ENCODE results near the gene RBBP8.

RBBP8 gene

GRCh38 chr18:22928339-22928738, 4.8 kb upstream of the RBBP8 start:
- no peak for TF ChIP-seq CTCF (IDR thresholded peaks at IDR 0.05; ENCODE audit: control insufficient read depth, extremely low read depth, insufficient read depth)
- no peak overlapping the region for H3K4me3 ChIP-seq (ENCODE audit: low read depth, low read length)
- DNase-seq (ENCODE audit: low read depth): no peak

DNA sequence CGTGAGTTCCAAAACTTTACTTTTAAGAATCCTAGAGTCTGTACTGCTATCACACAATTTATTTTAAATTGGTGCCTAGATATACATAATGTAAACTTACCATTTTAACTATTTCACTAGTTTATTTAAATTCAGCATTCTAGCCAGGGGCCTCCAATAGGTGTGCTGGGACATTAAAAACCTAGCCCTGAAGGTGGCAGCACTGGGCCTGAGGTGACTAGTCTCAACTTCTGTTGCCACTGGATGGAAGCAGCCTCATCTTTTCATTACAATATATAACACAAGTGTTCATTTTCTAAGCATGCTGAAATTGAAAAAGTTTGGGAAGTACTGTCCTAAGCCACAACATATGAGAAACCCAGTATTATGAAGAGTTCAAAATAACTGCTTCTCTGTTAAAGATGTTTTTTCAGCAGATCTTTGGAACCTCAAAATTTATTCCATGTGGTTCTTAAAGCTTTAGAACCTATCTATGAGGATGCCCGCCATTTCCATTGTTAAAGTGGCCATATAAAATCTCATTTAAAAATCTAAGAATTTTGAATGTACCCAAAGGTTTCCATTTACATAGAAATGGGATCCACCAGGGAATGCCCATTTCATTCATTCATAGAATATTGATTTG, 2.9 kb upstream of the RBBP8 start:
- H3K4me3 ChIP-seq (ENCODE audit: low read depth, low read length): no peak overlapping the region
- no peak for DNase-seq (ENCODE audit: low read depth)
- TF ChIP-seq CTCF (IDR thresholded peaks at IDR 0.05; ENCODE audit: control insufficient read depth, extremely low read depth, insufficient read depth): peak; percentile 83

DNA sequence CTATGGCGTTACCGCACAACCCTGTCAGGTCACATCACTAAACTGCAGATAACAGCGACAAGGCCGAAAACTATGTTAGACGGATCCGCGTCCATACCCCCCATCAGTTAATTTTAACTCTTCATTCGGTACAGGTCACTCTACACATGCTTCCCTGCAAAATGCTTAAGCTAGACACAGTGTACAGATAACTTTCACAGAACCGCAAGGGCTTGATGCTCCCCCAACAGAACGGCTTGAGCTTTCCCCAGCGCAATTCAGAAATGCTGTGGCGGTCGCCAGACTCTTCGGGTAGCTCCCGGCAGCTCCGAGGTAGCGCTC, 283 bp upstream of the RBBP8 start:
- TF ChIP-seq CTCF (IDR thresholded peaks at IDR 0.05; ENCODE audit: control insufficient read depth, extremely low read depth, insufficient read depth): no peak
- peak overlapping the region; percentile 92 for H3K4me3 ChIP-seq (ENCODE audit: low read depth, low read length)
- DNase-seq (ENCODE audit: low read depth): no peak

DNA sequence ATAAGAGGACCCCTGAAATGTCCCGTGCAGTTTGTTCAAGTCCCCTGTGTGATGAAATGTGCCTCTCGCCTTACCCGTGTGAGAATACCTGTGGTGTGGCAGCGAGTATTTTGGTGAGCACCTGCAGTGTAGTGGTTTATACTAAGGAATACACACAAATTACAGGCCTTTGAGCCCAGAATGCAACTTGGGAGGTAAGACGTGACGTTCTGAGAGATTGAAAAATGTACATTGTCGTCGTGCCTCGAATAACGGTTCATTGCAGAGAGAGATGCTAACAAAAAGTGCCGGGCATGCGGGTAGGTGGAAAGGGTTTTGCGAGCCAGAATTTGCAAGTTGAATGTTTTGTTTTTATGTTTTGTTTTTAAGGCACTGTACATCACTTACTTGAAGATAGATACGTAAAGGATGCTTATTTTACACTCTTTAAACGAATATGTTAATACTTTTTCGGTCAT, 867 bp downstream of the RBBP8 start:
- no peak for TF ChIP-seq CTCF (IDR thresholded peaks at IDR 0.05; ENCODE audit: control insufficient read depth, extremely low read depth, insufficient read depth)
- H3K4me3 ChIP-seq (ENCODE audit: low read depth, low read length): peak overlapping the region; percentile 92
- DNase-seq (ENCODE audit: low read depth): no peak

DNA sequence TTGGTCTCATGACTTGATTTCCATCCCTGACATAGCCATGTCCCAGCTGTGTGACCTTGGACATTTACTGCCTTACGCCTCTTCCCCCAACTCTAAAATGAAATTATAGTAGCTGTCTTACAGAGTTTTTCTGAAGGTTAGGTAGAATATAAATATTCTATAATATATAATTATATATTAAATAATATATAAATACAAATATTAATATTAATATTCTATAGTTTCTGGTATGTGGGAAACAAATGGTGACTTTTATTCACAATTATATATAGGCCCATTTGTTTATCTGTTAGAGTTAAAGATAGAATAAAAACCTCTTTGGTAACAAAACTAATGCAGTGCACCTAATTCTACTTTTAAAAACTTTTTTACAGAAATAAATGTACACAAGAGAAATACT, 1.7 kb downstream of the RBBP8 start:
- no peak for TF ChIP-seq CTCF (IDR thresholded peaks at IDR 0.05; ENCODE audit: control insufficient read depth, extremely low read depth, insufficient read depth)
- H3K4me3 ChIP-seq (ENCODE audit: low read depth, low read length): peak overlapping the region; percentile 92
- DNase-seq (ENCODE audit: low read depth): no peak

DNA sequence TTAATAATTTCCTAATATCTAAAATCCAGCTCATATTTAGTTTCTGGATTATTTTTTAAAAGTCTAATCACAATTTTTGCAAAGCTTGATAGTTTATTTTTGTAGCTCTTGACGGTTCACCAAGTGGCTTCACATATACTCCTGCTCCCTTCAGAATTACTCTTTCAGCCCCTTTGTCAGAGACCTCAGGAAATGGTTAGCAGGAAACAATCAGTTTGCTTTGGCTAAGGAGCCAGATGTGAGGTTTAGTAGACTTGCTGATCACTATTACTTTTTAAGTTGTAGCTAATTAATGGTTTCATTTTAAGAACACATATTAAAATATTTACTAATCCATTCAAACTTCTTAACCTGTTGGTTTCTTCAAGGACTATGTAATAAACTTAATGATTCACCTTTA, 2.3 kb downstream of the RBBP8 start:
- DNase-seq (ENCODE audit: low read depth): no peak
- no peak overlapping the region for H3K4me3 ChIP-seq (ENCODE audit: low read depth, low read length)
- no peak for TF ChIP-seq CTCF (IDR thresholded peaks at IDR 0.05; ENCODE audit: control insufficient read depth, extremely low read depth, insufficient read depth)

- DNase-seq (ENCODE audit: low read depth): no peak
- no peak overlapping the region for H3K4me3 ChIP-seq (ENCODE audit: low read depth, low read length)
- no peak for TF ChIP-seq CTCF (IDR thresholded peaks at IDR 0.05; ENCODE audit: control insufficient read depth, extremely low read depth, insufficient read depth)
Observed at GRCh38 chr18:22936515-22936914, 3.4 kb downstream of the RBBP8 start.
